T-cell (primary cell): ENCODE measurements around the gene KLHL40. TPM values are rescaled to one million over a fixed set of nuclear protein-coding genes. Genes with fewer than 3 reads are reported as not detected.

Source experiments
- ATAC-seq, 4 experiments: fragments of 200-7000 bp in 3 of 4; fragments of 150-1000 bp in 1 of 4; cut with Tn5 transposase; replicated peaks in 1 of 4; 1 replicate in 3 of 4; 2 replicates in 1 of 4; pipeline ENCODE4 v1.10.0; 2021; ENCODE audit warnings: moderate library complexity in 3 of 4, mild to moderate bottlenecking in 2 of 4, moderate number of reproducible peaks in 1 of 4
- CTCF ChIA-PET, 2 donors: fragments of 300-600 bp; sonication (Branson Sonifier 250); formaldehyde crosslinking; loops; one replicate each; lab custom pipeline; 2022; ENCODE audit warnings: antibody characterized with exemption in 2 of 2; lab: Charles Lee
- POLR2A ChIA-PET, 2 donors: fragments of 300-600 bp; sonication (Branson Sonifier 250); formaldehyde crosslinking; loops; one replicate each; lab custom pipeline; 2022; ENCODE audit warnings: antibody characterized with exemption in 2 of 2; lab: Charles Lee
- DNase-seq, 35 experiments: peaks; one replicate each; pipeline versions ENCODE4 v3.0.0 to v3.0.0-alpha.2; 2013 to 2023
- H3K27ac ChIP-seq: one replicate; pipeline ENCODE4 v1.5.1; 2013; ENCODE audit warnings: low read length
- H3K27me3 ChIP-seq, 2 experiments: replicated peaks in 1 of 2; 1 replicate in 1 of 2; 2 replicates in 1 of 2; pipeline versions ENCODE4 v1.6.1 to v1.7.0; 2013; ENCODE audit warnings: low read length in 1 of 2, mixed read lengths in 1 of 2; ENCODE audit not compliant: control insufficient read depth in 2 of 2, insufficient read depth in 2 of 2; ENCODE audit errors: extremely low read depth in 1 of 2
- H3K36me3 ChIP-seq, 2 donors: 1 replicate in 1 of 2; 2 replicates in 1 of 2; pipeline versions ENCODE4 v1.6.1 to v1.7.0; 2013; ENCODE audit warnings: low read length in 1 of 2; ENCODE audit not compliant: control insufficient read depth in 2 of 2, insufficient read depth in 1 of 2; ENCODE audit errors: extremely low read depth in 1 of 2
- H3K4me1 ChIP-seq, 2 experiments: 1 replicate in 1 of 2; 2 replicates in 1 of 2; pipeline versions ENCODE4 v1.6.1 to v1.7.0; 2013; ENCODE audit warnings: low read length in 2 of 2, mixed read lengths in 1 of 2; ENCODE audit not compliant: insufficient read depth in 2 of 2, control insufficient read depth in 1 of 2; ENCODE audit errors: extremely low read depth in 1 of 2
- H3K4me3 ChIP-seq, 2 donors: 1 replicate in 1 of 2; 2 replicates in 1 of 2; pipeline versions ENCODE4 v1.5.1 to v1.7.0; 2013; ENCODE audit warnings: mild to moderate bottlenecking in 2 of 2, low read length in 1 of 2, moderate library complexity in 1 of 2; ENCODE audit not compliant: control insufficient read depth in 1 of 2; ENCODE audit errors: extremely low read depth in 1 of 2
- H3K9me3 ChIP-seq: 2 replicates; pipeline ENCODE4 v1.7.0; 2013
- H3K27ac Mint-ChIP-seq, 2 donors: one replicate each; pipeline ENCODE4 v1.8.0; 2020 to 2021; ENCODE audit warnings: mild to moderate bottlenecking in 2 of 2, mixed read lengths in 2 of 2
- H3K27me3 Mint-ChIP-seq, 2 donors: one replicate each; pipeline ENCODE4 v1.8.0; 2021 to 2022; ENCODE audit warnings: mixed read lengths in 2 of 2
- H3K36me3 Mint-ChIP-seq: one replicate; pipeline ENCODE4 v1.8.0; 2021; ENCODE audit warnings: mixed read lengths
- H3K4me1 Mint-ChIP-seq, 3 donors: one replicate each; pipeline ENCODE4 v1.8.0; 2020 to 2022; ENCODE audit warnings: mixed read lengths in 3 of 3, mild to moderate bottlenecking in 1 of 3
- H3K4me3 Mint-ChIP-seq, 3 donors: one replicate each; pipeline ENCODE4 v1.8.0; 2020 to 2022; ENCODE audit warnings: mild to moderate bottlenecking in 3 of 3, mixed read lengths in 3 of 3, moderate library complexity in 3 of 3
- H3K9me3 Mint-ChIP-seq, 3 donors: one replicate each; pipeline ENCODE4 v1.8.0; 2020 to 2022; ENCODE audit warnings: mixed read lengths in 3 of 3
- WGBS: methylation state at CpG from one replicate; pipeline ENCODE4 v1.1.5; 2013; ENCODE audit warnings: missing lambda C conversion rate; ENCODE audit not compliant: insufficient coverage; 5-methylcytosine and 5-hydroxymethylcytosine counted together
- total RNA-seq, 35 experiments: library from RNA in 6 of 35; stranded (reverse) in 6 of 35; fragments of 120-200 nt in 1 of 35; gene quantifications; one replicate each; pipeline versions ENCODE4 v1.2.1 to v1.2.4 and lab custom pipeline; 2013 to 2026

Gene KLHL40
- total RNA-seq, 5 donors from 2014 or later (not counting 1 experiment from before 2014, with no cell fraction given), result not detected

- WGBS, result 68% methylated on average over 8 of the region's 17 CpGs
- Histone ChIP-seq H3K9me3 (no peaks in the 10 kb centered on the region), H3K27me3 (peaks cover 0 to 42% of the 10 kb centered on the region in 2 experiments), H3K4me3 (no peak overlapping the region), H3K36me3 (no peaks in the 10 kb centered on the region), H3K4me1 (no peaks in the 10 kb centered on the region), H3K27ac (no peak overlapping the region)
- H3K27ac Mint-ChIP-seq, result no peak overlapping the region
- H3K9me3 Mint-ChIP-seq, result no peaks in the 10 kb centered on the region
- H3K4me3 Mint-ChIP-seq, result no peak overlapping the region
- H3K27me3 Mint-ChIP-seq, result peaks cover 3 to 11% of the 10 kb centered on the region in 2 donors
- H3K4me1 Mint-ChIP-seq, result no peaks in the 10 kb centered on the region
- ATAC-seq (no peak), DNase-seq (no peak)
- H3K36me3 Mint-ChIP-seq, result no peaks in the 10 kb centered on the region
- ChIA-PET POLR2A (no interaction called here), CTCF (no interaction called here)
These were observed 7.6 kb downstream of the KLHL40 start for GRCh38 chr3:42692667-42693529.

- H3K36me3 Mint-ChIP-seq, result no peaks in the 10 kb centered on the region
- WGBS, result 51% methylated on average over 2 of the region's 4 CpGs
- peaks cover 5 to 11% of the 10 kb centered on the region in 2 donors for H3K27me3 Mint-ChIP-seq
- H3K27me3 ChIP-seq, result peaks cover 0 to 45% of the 10 kb centered on the region in 2 experiments
- H3K9me3 Mint-ChIP-seq, result no peaks in the 10 kb centered on the region
- CTCF ChIA-PET, result no interaction called here
- peaks cover 0 to 3% (median under 1%) of the 10 kb centered on the region in 3 donors for H3K4me1 Mint-ChIP-seq
- no peak overlapping the region for H3K27ac ChIP-seq
- H3K27ac Mint-ChIP-seq, result no peak overlapping the region
- no peak overlapping the region for H3K4me3 Mint-ChIP-seq
- no peak for ATAC-seq
- H3K4me1 ChIP-seq, result peaks cover 0 to 4% of the 10 kb centered on the region in 2 experiments
- no peaks in the 10 kb centered on the region for H3K9me3 ChIP-seq
- H3K36me3 ChIP-seq, result no peaks in the 10 kb centered on the region
- peak in 1 of 35 experiments; percentile 19 for DNase-seq
- H3K4me3 ChIP-seq, result no peak overlapping the region
- POLR2A ChIA-PET, result no interaction called here
These were observed 8.2 kb downstream of the KLHL40 start for GRCh38 chr3:42693530-42693930.

- Mint-ChIP-seq H3K27me3 (peaks cover 5 to 9% of the 10 kb centered on the region in 2 donors), H3K4me3 (no peak overlapping the region), H3K4me1 (peaks cover 0 to 7% (median 5%) of the 10 kb centered on the region in 3 donors), H3K27ac (no peak overlapping the region), H3K9me3 (no peaks in the 10 kb centered on the region), H3K36me3 (no peaks in the 10 kb centered on the region)
- Histone ChIP-seq H3K4me1 (peaks cover 0 to 12% of the 10 kb centered on the region in 2 experiments), H3K9me3 (no peaks in the 10 kb centered on the region), H3K36me3 (no peaks in the 10 kb centered on the region), H3K4me3 (no peak overlapping the region), H3K27ac (no peak overlapping the region), H3K27me3 (peaks cover 0 to 46% of the 10 kb centered on the region in 2 experiments)
- ChIA-PET POLR2A (no interaction called here), CTCF (no interaction called here)
- no peak for ATAC-seq
- no peak for DNase-seq
These were observed 9.0 kb downstream of the KLHL40 start for GRCh38 chr3:42694366-42694765.

GRCh38 chr3:42696356-42697288, 11.3 kb downstream of the KLHL40 start:
- H3K36me3 Mint-ChIP-seq, result no peaks in the 10 kb centered on the region
- DNase-seq (peak in 2 of 35 experiments; percentile 5 to 19), ATAC-seq (no peak)
- Histone ChIP-seq H3K27me3 (peaks cover 0 to 61% of the 10 kb centered on the region in 2 experiments), H3K9me3 (no peaks in the 10 kb centered on the region), H3K4me3 (no peak overlapping the region), H3K4me1 (peaks cover 0 to 17% of the 10 kb centered on the region in 2 experiments), H3K27ac (no peak overlapping the region), H3K36me3 (no peaks in the 10 kb centered on the region)
- no peak overlapping the region for H3K4me3 Mint-ChIP-seq
- POLR2A ChIA-PET, result no interaction called here
- CTCF ChIA-PET, result no interaction called here
- no peak overlapping the region for H3K27ac Mint-ChIP-seq
- 69% methylated on average over 14 of the region's 19 CpGs for WGBS
- H3K9me3 Mint-ChIP-seq, result no peaks in the 10 kb centered on the region
- peaks cover 0 to 5% of the 10 kb centered on the region in 2 donors for H3K27me3 Mint-ChIP-seq
- H3K4me1 Mint-ChIP-seq, result peaks cover 0 to 11% (median 5%) of the 10 kb centered on the region in 3 donors

GRCh38 chr3:42697289-42698051, 12.1 kb downstream of the KLHL40 start:
- Mint-ChIP-seq H3K27me3 (peaks cover 0 to 5% of the 10 kb centered on the region in 2 donors), H3K27ac (no peak overlapping the region), H3K36me3 (no peaks in the 10 kb centered on the region), H3K9me3 (no peaks in the 10 kb centered on the region), H3K4me1 (peaks cover 0 to 11% (median 5%) of the 10 kb centered on the region in 3 donors), H3K4me3 (no peak overlapping the region)
- H3K27me3 ChIP-seq, result peaks cover 0 to 70% of the 10 kb centered on the region in 2 experiments
- no peak overlapping the region for H3K27ac ChIP-seq
- no peaks in the 10 kb centered on the region for H3K36me3 ChIP-seq
- WGBS, result 85% methylated on average over 11 of the region's 18 CpGs
- DNase-seq, result peak in 2 of 35 experiments; percentile 10 to 14
- H3K4me1 ChIP-seq, result peaks cover 0 to 19% of the 10 kb centered on the region in 2 experiments
- no peaks in the 10 kb centered on the region for H3K9me3 ChIP-seq
- ChIA-PET POLR2A (no interaction called here), CTCF (no interaction called here)
- ATAC-seq, result no peak
- H3K4me3 ChIP-seq, result no peak overlapping the region
